GM23248 (cell line): ENCODE measurements around the gene PLPPR2.

ENCODE experiments used
- EZH2 ChIP-seq: fragments of 200-600 bp; sonication (generic); IDR thresholded peaks from 2 replicates; pipeline ENCODE4 v1.6.1; 2018; ENCODE audit warnings: antibody characterized with exemption, mild to moderate bottlenecking; ENCODE audit not compliant: insufficient read depth, poor library complexity, severe bottlenecking
- EZH2phosphoT487 ChIP-seq: fragments of 200-600 bp; sonication (generic); IDR thresholded peaks from 2 replicates; pipeline ENCODE4 v1.6.1; 2018; ENCODE audit warnings: antibody characterized with exemption, moderate library complexity, mild to moderate bottlenecking, low read depth; ENCODE audit not compliant: insufficient read depth

- no peak for TF ChIP-seq EZH2
- TF ChIP-seq EZH2phosphoT487 = no peak
Observed at GRCh38 chr19:11367528-11367927, 12.3 kb downstream of the PLPPR2 start.
